NCI-H2196 (cell line): ENCODE measurements around the gene PES1.
A peak's percentile ranks its signal among the peaks of the same experiment; 100 is the strongest.
"Not testable (repeated sequence)": the region's sequence is repeated elsewhere in the genome, so short reads cannot be mapped to it uniquely, and the experiment has no call there.

Source experiments
- DNase-seq: peaks from one replicate; lab custom pipeline; 2025; ENCODE audit not compliant: unreplicated experiment; lab: John Stamatoyannopoulos, UW

Gene PES1

GRCh38 chr22:30609260-30610185, 17.8 kb upstream of the PES1 start:
- no peak for DNase-seq

DNA sequence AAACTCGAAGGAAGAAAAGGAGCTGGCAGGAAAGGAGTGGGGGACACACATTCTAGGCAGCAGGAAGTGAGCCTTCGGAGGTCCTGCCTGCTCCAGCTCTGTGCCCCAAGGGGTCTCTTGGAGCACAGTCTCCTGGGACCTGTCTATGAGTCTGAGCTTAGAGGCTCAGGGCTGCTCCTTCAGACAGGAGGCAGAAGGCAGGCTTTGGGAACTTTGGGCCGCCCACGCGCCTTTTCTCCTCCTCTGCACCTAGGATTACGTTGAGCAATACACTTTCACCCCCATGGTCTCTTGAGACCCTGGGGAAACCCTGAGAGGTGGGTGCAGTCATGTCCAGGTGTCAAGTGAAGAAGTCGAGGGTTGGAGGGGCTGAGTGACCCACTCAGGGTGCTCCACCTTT, 16.2 kb upstream of the PES1 start:
- DNase-seq = no peak

GRCh38 chr22:30607300-30607930, 15.7 kb upstream of the PES1 start:
- DNase-seq = no peak

GRCh38 chr22:30606455-30607299, 15.0 kb upstream of the PES1 start, which contains the start of gene TCN2:
TCN2 (plus strand) TSS chr22:30607174; CDS start chr22:30607332, 158 bp downstream.
- DNase-seq = peak; percentile 40

GRCh38 chr22:30605449-30606110, 13.9 kb upstream of the PES1 start:
- DNase-seq = peak; percentile 28

GRCh38 chr22:30604723-30605122, 13.0 kb upstream of the PES1 start:
- no peak for DNase-seq

GRCh38 chr22:30603801-30604200, 12.1 kb upstream of the PES1 start:
- DNase-seq = no peak

- peak; percentile 11 for DNase-seq
Measured at GRCh38 chr22:30602049-30602448, 10.3 kb upstream of the PES1 start.

DNA sequence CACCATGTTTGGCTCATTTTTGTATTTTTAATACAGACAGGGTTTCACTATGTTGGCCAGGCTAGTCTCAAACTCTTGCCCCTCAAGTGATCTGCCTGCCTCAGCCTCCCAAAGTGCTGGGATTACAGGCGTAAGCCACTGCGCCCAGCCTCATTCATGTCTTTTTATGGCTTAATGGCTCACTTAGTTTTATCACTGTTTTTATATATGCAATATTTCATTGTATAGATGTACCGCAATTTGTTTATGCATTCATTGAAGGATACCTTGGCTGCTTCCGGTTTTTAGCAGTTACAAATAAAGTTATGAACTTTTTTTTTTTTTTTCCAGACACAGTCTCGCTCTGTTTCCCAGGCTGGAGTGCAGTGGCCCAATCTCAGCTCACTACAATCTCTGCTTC, 9.8 kb upstream of the PES1 start:
- DNase-seq = no peak

DNA sequence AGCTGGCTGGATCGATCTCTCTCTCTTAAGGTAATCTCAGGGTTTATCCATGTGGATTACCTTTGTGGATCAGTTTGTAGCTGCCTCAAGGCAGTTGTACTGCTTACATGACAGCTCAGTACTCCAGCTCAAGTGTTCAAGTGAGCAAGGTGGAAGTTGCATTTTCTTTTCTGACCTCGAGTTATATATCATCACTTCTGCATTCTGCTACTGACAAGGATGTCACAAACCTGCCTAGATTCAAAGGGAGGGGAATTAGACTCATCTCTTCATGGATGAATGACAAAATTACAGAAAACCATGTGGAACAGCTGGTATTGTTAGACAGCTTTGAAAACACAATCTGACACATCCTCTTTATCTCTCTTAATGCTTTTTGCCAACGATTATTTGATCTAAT, 9.2 kb upstream of the PES1 start:
- no peak for DNase-seq

DNA sequence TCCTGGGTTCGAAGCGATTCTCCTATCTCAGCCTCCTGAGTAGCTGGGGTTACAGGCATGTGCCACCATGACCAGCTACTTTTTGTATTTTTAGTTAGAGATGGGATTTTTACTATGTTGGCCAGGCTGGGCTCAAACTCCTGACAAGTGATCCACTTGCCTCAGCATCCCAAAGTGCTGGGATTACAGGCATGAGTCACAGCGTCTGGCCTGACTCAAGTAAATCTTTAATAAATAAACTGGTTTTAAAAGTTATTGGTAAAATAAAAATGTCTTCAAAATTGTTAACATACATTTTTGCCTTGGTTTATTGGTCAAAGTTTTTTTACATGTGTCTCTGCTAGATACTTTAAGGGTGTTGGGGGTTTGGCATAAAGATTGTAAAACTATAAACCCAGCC, 7.3 kb upstream of the PES1 start:
- DNase-seq = no peak

- DNase-seq = no peak
Measured at GRCh38 chr22:30596886-30597285, 5.2 kb upstream of the PES1 start.

DNA sequence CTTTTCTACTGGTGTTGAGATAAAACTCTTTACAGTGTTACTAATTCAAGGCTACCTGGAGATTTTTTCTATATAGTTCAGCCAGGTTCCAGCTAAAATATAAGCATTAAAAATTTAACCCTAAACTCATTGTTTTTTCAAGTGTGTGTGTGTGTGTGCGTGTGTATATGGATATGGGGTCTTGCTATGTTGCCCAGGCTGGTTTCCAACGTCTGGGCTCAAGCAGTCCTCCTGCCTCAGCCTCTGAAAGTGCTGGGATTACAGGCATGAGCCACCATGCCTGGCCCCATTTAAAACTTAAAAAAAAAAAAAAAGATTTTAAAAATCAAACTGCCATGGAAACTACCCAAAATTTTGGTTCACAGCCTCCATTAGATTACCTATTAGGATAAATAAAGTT, 4.5 kb upstream of the PES1 start:
- no peak for DNase-seq

DNA sequence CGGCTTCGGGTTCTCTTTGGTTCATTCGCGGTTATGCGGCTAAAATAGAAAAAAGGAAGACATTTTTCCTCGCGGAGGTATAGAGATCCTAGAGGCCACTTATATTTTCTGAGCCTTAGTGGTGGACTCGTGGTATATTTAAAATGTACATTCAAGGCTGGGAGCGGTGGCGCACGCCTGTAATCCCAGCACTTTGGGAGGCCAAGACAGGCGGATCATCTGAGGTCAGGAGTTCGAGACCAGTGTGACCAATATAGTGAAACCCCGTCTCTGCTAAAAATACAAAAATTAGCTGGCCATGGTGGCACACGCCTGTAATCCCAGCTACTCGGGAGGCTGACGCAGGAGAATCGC, 627 bp upstream of the PES1 start:
- not testable (repeated sequence) for DNase-seq

GRCh38 chr22:30591191-30591587, 521 bp downstream of the PES1 start:
- no peak for DNase-seq

DNA sequence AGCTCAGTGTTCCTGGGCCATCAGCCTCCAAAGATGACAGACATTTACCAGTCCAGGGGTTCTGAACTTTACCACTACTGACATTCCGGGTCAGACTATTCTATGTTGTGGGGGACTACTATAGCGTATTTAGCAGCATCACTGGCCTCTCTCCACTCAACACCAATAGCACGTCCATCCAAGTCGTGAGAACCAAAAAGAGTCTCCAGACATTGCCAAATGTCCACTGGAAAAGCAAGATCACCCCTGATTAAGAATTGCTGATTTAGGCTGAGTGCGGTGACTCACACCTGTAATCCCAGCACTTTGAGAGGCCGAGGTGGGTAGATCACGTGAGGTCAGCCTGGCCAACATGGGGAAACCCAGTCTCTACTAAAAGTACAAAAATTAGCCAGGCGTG, 5.3 kb downstream of the PES1 start:
- DNase-seq = no peak

GRCh38 chr22:30584441-30584840, 7.3 kb downstream of the PES1 start:
- no peak for DNase-seq

- DNase-seq = no peak
Measured at GRCh38 chr22:30582788-30583545, 8.7 kb downstream of the PES1 start.

- no peak for DNase-seq
Measured at GRCh38 chr22:30582051-30582450, 9.7 kb downstream of the PES1 start.

- DNase-seq = no peak
Measured at GRCh38 chr22:30580896-30581295, 10.8 kb downstream of the PES1 start.
